SK-N-SH (cell line): ENCODE results near the gene MTCL1.

Experiments
- EP300 ChIP-seq, 2 experiments: IDR thresholded peaks; 2 replicates each; pipeline versions ENCODE4 v1.4.0 to v1.6.1; 2012; ENCODE audit warnings: borderline replicate concordance in 1 of 2, low read depth in 1 of 2, low read length in 1 of 2
- JUND ChIP-seq: IDR thresholded peaks from 2 replicates; pipeline ENCODE4 v1.4.0; 2012
- NFIC ChIP-seq: IDR thresholded peaks from 2 replicates; pipeline ENCODE4 v1.4.0; 2012; ENCODE audit warnings: borderline replicate concordance
- RAD21 ChIP-seq: IDR thresholded peaks from 2 replicates; pipeline ENCODE4 v1.6.1; 2012; ENCODE audit warnings: mild to moderate bottlenecking, low read length
- SIN3A ChIP-seq: IDR thresholded peaks from 2 replicates; pipeline ENCODE4 v1.6.1; 2012; ENCODE audit warnings: low read depth, mild to moderate bottlenecking, low read length, moderate library complexity, borderline replicate concordance
- SMC3 ChIP-seq: IDR thresholded peaks from 2 replicates; pipeline ENCODE4 v1.6.1; 2012; ENCODE audit warnings: low read depth, low read length, improper control_type of control experiment
- TF ChIP-seq, protein P1 (sequence below): IDR thresholded peaks from 2 replicates; pipeline ENCODE4 v1.6.1; 2012; ENCODE audit warnings: mild to moderate bottlenecking, low read depth, low read length, moderate library complexity
- TF ChIP-seq, protein P2 (sequence below): fragments of 200-600 bp; sonication (generic); IDR thresholded peaks from 2 replicates; pipeline ENCODE4 v1.6.1; 2017; ENCODE audit warnings: antibody characterized with exemption, mild to moderate bottlenecking, moderate library complexity
- TF ChIP-seq, protein P3 (sequence below): IDR thresholded peaks from 2 replicates; pipeline ENCODE4 v1.4.0; 2012; ENCODE audit warnings: low read depth, borderline replicate concordance

DNA sequence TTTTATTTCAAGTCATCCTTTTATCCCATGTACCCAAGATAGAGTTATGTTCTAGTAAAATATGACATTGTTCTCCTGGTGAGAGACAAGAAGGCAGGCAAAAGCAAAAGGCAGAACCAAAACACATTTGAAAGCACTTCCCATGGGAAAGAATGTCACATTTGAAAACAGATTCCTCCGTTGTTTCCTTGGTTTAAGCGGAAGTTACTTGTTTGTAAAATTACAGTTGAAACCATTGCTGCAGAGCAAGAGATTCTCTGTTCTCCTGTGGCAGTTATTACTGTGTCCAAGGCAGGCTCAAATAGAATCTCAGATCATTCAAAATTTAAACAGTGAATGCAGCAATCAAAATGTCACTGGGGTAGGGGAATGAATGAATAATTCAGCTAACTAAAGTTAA, 149.6 kb downstream of the MTCL1 start:
- TF ChIP-seq, protein P1, sequence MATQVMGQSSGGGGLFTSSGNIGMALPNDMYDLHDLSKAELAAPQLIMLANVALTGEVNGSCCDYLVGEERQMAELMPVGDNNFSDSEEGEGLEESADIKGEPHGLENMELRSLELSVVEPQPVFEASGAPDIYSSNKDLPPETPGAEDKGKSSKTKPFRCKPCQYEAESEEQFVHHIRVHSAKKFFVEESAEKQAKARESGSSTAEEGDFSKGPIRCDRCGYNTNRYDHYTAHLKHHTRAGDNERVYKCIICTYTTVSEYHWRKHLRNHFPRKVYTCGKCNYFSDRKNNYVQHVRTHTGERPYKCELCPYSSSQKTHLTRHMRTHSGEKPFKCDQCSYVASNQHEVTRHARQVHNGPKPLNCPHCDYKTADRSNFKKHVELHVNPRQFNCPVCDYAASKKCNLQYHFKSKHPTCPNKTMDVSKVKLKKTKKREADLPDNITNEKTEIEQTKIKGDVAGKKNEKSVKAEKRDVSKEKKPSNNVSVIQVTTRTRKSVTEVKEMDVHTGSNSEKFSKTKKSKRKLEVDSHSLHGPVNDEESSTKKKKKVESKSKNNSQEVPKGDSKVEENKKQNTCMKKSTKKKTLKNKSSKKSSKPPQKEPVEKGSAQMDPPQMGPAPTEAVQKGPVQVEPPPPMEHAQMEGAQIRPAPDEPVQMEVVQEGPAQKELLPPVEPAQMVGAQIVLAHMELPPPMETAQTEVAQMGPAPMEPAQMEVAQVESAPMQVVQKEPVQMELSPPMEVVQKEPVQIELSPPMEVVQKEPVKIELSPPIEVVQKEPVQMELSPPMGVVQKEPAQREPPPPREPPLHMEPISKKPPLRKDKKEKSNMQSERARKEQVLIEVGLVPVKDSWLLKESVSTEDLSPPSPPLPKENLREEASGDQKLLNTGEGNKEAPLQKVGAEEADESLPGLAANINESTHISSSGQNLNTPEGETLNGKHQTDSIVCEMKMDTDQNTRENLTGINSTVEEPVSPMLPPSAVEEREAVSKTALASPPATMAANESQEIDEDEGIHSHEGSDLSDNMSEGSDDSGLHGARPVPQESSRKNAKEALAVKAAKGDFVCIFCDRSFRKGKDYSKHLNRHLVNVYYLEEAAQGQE = no peak
- no peak for TF ChIP-seq JUND
- TF ChIP-seq SMC3 = no peak
- no peak for TF ChIP-seq NFIC
- TF ChIP-seq, protein P2, sequence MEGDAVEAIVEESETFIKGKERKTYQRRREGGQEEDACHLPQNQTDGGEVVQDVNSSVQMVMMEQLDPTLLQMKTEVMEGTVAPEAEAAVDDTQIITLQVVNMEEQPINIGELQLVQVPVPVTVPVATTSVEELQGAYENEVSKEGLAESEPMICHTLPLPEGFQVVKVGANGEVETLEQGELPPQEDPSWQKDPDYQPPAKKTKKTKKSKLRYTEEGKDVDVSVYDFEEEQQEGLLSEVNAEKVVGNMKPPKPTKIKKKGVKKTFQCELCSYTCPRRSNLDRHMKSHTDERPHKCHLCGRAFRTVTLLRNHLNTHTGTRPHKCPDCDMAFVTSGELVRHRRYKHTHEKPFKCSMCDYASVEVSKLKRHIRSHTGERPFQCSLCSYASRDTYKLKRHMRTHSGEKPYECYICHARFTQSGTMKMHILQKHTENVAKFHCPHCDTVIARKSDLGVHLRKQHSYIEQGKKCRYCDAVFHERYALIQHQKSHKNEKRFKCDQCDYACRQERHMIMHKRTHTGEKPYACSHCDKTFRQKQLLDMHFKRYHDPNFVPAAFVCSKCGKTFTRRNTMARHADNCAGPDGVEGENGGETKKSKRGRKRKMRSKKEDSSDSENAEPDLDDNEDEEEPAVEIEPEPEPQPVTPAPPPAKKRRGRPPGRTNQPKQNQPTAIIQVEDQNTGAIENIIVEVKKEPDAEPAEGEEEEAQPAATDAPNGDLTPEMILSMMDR = no peak
- no peak for TF ChIP-seq SIN3A
- no peak for TF ChIP-seq RAD21
- no peak for TF ChIP-seq EP300 (IDR thresholded peaks at IDR 0.05; ENCODE audit: borderline replicate concordance in 1 of 2, low read depth in 1 of 2, low read length in 1 of 2)
- TF ChIP-seq, protein P3, sequence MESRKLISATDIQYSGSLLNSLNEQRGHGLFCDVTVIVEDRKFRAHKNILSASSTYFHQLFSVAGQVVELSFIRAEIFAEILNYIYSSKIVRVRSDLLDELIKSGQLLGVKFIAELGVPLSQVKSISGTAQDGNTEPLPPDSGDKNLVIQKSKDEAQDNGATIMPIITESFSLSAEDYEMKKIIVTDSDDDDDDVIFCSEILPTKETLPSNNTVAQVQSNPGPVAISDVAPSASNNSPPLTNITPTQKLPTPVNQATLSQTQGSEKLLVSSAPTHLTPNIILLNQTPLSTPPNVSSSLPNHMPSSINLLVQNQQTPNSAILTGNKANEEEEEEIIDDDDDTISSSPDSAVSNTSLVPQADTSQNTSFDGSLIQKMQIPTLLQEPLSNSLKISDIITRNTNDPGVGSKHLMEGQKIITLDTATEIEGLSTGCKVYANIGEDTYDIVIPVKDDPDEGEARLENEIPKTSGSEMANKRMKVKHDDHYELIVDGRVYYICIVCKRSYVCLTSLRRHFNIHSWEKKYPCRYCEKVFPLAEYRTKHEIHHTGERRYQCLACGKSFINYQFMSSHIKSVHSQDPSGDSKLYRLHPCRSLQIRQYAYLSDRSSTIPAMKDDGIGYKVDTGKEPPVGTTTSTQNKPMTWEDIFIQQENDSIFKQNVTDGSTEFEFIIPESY = no peak
